ENCODE data around the gene ELAC1.

DNA sequence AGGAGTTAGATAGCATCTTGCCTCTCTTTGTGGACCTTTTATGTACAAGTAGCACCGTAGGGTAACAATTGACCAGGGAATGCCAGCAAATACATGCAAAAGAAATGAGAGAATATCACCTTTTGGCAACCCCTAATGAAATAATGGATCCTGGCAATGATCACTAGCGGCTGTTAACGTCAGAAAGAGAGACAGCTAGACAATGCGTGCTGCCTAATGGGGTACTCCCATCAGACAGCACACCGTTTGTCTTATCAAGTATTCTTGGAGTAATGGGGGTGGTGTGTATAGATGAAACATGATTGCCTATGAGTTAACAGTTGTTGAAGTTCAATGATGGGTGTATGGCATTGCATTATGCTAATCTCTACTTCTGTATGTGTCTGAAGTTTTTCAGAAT is 1.6 kb downstream of the ELAC1 start:
- TF ChIP-seq POLR2AphosphoS5 (IDR thresholded peaks at IDR 0.05; ENCODE audit: insufficient read depth in 1 of 2, low read depth in 1 of 2) (no peak), CTCF (IDR thresholded peaks at IDR 0.05) (no peak), POLR2A (IDR thresholded peaks at IDR 0.05) (no peak)
